Stimulated activated CD4-positive, alpha-beta T cell treated with anti-CD3 and anti-CD28 coated beads, Interleukin-1b, Interleukin-23, amount 100 ng/mL, for 48 hours (primary cell): ENCODE results near the gene SDR39U1.

Experiments
- DNase-seq: peaks from one replicate; pipeline ENCODE4 v3.0.0-alpha.2; 2020

SDR39U1 gene

DNA sequence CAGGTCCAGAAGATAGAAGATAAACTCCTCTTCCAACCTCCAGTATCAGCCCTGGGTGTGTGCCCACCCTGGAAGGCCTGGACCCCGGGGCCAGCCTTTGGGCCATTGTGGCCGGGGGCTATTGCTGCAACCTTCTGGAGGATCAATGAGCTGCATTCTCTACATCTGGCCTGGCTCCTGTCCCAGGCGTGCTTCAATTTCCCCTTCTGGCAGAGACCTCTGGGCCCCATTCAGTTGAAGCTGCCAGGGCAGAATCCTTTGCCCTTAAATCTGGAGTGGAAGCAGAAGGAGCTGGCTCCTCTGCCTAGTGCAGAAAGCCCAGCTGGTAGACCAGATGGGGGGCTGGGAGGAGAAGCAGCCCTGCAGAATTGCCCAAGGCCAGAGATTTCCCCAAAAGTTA lies 33.8 kb downstream of the SDR39U1 start:
- DNase-seq = no peak

DNA sequence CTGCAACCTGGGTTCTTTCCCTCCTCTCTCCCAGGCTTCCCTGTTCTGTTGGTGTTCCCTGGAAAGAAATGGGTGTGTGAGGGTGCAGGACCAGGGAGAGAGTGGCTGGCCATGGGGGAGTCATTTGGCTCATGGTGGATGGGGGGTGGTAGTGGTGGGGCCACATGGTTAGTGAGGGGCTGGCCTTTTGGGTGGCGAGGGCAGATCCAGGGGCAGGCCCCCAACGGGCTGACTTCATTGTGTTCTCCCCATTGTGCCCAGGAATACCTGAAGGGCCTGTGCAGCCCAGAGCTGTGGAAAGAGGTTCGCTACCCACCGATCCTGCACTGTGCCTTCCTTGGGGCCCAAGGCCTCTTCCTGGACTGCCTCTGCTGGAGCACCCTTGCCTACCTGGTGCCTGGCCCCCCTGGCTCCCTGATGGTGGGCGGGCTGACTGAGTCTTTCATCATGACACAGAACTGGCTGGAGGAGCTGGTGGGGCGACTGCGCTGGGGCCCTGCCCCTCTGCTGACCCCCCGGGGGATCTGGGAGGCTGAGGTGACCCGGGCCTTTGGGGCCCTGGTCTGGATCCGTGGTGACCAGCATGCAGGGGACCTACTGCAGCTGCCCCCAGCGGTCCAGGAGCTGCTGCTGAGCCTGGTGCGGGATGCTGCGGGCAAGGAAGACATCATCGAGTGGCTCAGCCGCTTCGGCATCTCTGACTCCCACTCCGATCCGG lies 34.8 kb downstream of the SDR39U1 start:
- DNase-seq = no peak

DNA sequence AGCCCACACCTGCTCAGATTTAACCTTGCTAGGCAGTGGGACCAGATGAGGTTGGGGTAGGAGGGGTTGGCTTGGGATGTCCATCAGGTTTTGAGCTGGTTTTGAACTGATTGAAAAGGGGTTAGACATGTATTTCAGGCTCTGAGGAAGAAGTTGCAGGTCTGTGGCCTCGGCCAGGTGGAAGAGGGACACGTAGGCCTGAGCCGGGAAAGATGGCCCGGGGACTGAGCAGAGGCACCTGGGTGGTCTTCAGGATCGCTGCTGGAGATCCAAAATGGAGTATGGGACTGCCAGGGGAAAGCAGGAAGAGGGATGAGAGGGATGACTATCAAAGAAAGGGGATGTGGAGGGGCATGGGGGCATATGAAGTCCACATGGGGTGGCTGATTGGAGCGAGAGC lies 36.2 kb downstream of the SDR39U1 start:
- no peak for DNase-seq

DNA sequence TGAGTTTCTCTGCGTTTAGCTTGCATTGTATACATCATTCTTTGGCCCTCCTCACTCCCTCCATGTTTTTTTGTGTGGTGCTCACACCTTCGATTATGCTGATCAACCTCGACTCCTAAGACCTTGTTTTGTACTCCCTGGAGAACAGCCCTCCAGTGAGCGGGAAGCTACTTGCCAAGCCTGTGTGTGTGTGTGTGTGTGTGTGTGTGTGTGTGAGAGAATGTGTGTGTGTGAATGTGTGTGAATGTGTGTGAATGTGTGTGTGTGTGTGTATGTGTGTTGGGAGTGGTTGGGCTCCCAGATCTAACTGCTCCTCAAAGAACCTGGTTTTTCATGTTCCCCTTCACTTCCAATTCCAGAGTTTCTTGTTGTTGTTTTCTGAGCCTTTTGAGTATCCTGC lies 37.8 kb downstream of the SDR39U1 start:
- DNase-seq = no peak

DNA sequence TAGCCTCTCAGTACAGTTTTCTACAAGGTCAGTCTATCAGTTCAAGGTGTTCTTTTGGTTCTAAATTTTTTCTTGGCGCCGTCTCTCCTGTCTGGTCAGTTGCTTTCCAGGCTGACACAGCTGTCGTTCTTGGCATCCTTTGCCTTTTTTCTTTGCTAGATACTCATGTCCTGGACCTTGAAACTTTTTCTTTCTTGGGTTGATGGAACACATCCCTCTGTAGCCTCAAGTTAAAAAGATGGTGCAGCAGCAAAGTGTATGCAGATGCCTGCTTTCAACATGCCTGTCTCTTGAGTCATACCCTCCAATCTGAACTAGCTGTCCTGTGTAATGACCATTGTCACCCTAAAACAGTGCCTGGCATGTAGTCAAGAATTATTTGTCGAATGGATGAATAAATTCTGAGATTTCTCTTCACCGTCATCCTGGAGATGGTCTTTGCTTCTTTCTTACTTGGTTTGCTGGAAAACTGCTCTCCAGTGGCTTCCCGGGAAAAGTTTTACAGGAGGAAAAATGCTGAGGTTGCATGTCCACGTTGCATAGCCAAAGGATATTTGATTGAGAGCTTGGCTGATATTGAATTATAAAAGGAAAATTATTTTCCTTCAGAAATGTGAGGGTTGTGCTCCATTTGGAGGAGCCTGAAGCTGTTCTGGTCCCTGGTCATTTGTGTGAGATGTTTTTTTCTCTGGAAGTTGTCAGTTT lies 39.1 kb downstream of the SDR39U1 start:
- DNase-seq = no peak

DNA sequence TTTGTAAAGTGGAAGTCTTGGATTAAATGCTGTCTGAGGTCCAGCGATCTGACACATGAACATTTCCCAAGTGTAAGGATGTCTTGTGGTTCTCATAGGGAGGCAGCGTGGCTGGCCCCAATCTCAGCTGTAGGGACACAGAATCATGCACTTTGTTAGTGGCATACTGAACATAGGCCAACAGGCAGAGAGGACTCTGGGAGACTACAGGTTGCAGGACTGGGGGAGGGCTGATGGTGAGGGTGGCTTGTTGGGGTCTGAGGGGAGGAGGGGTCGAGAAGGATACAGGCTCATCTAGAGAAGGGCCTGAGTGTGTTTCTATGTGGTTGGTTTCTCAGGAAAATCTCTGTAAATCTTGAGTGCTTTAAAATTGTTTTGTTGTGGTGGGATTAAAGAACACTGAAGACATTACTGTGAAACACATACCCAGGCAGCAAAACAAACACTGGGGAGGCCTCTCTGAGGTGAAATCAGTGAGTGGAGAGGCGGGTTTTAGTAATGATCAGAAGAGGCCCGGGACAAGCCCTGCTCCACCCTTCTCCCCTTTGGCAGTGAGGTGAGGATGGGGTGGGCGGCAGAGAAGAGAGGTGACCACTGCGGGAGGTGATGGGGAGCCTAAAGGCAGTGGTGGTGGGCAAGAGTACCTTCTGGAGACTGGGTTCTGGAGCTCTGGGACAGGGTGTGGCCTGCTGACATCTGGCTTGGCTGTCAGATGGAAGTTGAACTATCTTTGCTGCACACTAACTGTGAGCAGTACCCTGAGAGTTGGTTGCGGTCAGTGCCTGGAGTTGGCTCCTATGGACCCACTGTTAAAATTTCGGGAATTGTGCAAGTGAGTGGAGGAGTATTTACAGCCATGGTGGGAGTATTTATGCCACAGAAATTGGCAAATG lies 40.5 kb downstream of the SDR39U1 start:
- DNase-seq = no peak

DNA sequence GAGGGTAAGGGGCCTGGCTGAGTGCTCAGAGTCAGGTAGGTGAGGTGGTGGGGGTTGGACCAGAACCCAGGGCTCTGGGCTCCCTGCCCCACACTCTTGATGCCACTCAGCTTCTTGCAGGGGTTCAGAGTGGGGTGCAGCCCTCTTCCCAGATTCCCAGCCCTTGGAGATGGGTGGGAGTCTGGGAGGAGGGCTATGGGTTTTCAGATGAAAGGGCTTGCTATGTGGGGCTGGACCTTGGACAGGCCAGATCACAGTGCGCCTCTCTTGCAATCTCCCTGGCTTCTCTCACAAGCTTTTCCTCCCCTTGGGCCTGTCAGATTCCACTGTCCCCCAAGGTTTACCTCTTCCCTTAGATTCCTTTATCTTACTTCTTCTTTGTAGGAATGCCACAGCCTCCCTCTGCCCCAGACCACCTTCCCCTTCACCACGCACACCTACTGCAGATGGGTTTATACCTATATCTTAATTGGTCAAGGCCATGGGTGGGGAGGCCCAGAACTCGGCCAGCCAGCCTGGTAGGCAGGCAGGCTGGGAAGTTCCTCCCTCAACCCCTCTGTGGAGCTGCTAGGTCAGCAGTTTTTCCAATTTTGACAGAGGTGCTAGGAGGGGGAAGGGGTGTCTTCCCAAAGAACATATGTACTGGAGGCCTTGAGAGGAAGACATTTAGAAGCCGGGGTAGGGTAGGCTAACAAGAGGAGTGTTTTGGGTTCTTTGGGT lies 42.4 kb downstream of the SDR39U1 start:
- no peak for DNase-seq

DNA sequence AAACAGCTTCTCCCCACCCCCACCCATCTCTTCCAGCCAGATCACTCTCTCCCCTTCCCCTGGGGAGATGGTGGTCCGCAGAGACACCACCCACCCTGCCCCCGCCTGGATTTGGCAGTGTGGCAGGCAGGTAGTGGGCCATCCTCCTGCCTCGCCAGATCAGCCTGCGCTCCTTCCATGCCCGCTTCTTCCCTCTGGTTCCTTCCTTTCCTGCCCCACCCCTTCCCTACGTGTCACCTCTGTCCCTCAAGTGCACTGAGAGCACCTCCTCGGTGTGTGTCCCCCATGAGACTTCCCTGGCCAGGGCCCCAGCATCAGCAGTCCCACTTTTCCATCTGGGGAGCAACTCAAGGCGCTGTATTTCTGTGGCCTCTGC lies 43.1 kb downstream of the SDR39U1 start:
- no peak for DNase-seq

DNA sequence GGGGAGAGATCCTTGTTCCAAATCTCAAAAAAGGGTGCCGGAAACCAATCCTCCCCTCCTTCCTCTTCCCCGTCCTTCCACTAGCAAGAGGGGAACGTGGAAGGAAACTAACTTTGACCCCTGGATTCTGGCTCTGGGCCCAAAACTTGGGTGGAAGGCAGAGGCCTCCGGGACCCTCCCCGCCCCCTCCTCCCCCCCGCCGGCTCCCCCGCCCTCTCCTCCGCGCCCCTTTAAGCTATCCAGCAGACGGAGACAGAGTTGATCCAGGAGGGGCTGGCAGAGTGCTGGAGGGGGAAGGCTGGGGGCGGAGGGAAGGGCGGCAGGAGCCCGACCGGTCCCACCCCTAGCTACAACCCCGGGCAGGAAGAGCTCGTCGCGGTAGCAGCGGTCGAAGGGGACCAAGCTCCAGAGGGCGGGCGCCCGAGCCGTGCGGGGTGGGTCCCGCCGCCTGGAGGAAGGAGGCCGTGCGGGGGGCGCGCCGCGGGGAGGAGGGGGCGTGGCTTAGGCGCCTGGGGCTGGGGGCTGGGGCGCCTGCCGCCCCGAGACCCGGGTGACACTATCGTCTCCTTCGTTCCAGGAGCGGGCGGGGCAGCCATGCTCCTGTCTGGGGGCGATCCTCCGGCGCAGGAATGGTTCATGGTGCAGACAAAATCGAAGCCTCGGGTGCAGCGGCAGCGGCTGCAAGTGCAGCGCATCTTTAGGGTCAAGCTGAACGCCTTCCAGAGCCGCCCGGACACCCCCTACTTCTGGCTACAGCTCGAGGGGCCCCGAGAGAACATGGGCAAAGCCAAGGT lies 43.7 kb downstream of the SDR39U1 start, which contains the start of gene NYNRIN:
Gene NYNRIN, plus strand, starts transcription at position 351 of the 794 bp plus-strand sequence. Its CDS starts 244 bp downstream, at position 595.
- DNase-seq = no peak

DNA sequence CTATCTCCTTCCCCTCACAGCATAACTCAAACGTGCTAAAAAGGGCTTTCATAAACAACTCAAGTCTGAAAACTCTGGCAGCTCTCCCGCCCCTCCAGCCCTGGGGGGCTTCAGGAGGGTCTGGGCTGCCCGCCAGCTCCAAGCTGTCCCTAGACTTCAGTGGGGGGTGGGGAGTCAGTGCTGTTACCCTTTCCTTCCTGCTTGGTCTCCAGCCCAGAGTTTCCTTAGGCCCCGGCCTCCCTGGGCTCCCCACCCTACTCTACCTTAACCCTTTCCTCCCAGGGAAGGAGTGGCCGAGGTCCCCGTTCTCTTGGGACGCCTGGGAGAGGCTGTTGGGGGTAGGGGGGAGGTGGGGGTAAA lies 44.3 kb downstream of the SDR39U1 start:
- DNase-seq = no peak

DNA sequence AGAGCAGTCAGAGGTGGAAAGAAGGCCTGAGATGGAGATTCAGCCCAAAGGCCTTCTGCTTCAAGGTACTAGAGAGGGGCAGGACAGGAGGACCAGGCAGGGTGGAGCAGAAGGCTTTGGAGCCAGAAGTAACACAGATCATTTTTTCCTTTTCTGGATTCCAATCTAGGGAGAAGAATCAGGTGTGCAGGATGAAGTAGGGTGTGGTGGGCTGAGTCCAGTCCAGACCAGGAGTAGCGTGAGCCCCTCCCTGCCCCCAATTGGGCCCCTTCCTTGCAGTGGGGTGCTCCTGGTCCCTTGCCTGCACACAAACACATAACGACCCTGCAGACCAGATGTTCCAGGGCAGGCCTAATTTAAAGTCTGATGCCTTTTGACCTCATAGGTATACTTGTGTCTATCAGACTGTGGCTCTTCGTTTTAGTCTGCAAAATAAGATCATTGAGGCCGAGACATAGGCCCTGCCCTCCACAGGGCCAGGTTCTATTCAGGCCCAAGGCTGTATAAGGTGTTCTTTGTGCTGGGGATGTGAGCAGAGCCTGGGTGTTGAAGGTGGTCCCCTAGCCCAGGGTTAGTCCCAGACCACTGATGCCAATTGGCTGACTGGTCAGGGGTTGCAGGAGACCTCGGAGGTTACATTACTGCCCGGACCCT lies 44.8 kb downstream of the SDR39U1 start:
- DNase-seq = no peak

DNA sequence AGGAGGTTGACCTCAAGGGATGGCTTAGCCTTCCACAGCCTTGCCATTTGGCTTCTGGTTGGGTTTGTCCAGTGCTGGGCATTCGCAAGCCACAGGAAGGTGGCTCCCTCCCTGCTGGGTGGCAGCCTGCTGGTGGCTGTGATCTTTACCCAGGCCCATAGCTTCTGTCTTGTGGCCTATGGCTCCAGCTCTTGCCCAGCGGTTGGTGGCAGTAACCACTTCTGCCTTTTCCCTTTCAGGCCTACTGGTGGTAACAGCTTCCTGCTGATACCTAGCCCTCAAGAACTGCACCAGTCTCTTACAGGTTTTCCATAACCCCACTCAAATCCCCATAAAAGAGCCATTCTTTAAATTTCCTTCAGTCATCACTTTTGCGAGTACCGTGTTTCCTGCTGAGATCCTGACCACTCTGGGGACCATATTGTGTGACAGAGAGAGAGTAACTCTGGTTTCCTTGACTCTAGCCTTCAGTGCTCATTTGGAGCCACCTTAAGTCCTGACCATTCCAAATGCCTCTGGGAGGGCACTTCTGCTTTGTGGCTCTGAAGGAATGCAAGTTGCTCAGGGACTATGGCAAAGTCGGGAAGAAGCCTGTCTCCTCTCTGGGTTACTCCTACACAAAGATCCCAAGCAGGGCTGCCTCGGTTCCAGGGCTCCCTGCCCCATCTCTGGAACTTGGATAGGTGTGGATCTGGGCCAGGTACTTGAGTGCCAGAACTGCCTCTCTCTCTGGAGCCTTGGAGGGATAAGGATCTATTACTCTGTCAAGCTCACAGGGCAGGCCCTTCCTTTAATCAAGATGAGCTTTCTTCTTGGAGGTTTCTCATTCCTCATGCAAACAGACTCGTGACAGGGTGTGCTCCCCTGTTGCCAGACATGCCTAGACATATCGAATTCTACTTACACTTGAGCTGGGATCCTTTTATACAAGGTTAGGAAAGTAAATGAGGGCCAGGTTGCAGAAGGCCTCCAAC lies 46.7 kb downstream of the SDR39U1 start:
- DNase-seq = no peak

DNA sequence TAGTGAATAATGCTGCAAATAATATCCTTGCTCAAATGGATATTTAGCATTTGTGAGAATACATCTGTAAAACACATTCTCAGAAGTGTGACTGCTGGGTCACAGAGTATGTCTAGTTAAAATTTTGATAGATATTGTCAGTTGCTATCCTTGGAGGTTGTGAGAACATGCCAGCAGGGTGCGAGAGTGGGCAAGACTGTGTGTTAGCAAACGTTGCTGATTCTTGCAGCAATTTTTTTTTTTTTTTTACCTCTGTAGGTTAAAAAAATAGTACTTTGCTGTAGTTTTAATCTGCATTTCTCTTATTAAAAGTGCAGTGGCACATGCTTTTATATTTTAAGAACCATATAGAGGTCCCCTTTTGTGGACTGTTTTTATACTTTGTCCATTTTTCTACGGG lies 48.3 kb downstream of the SDR39U1 start:
- no peak for DNase-seq

DNA sequence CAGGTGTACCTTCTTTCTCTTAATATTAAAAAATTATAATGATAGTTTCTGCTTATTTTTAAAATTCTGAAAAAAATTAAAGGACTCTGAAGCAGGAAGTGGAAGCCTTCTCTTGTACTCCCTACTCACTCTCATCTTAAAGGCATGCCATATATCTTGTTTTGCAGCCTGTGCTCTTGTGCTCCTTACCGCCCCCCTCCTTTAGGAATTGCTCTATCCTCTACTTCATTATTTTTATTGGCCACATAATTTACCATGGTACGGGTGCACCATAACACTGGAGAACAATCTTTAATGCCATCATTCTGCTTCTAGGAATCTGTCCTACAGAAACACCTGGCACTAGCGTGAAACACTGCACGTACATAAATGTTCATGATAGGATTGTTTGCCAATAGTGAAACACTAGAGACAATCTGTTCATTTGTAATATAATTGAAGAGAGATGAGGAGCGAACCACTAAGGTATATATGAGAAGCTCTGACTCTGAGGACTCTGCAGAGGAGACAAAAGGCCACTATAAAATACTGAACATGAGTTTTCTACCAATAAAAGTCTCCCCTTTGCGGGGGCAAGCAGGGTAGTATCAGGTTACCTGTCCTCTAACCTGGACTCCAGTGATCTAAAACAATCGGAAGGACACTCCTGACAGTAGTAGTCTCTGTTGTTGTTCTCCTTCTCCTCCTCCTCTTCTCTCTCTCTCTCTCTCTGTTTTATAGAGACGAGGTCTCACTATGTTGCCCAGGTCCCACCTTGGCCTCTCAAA lies 50.1 kb downstream of the SDR39U1 start:
- DNase-seq = no peak

DNA sequence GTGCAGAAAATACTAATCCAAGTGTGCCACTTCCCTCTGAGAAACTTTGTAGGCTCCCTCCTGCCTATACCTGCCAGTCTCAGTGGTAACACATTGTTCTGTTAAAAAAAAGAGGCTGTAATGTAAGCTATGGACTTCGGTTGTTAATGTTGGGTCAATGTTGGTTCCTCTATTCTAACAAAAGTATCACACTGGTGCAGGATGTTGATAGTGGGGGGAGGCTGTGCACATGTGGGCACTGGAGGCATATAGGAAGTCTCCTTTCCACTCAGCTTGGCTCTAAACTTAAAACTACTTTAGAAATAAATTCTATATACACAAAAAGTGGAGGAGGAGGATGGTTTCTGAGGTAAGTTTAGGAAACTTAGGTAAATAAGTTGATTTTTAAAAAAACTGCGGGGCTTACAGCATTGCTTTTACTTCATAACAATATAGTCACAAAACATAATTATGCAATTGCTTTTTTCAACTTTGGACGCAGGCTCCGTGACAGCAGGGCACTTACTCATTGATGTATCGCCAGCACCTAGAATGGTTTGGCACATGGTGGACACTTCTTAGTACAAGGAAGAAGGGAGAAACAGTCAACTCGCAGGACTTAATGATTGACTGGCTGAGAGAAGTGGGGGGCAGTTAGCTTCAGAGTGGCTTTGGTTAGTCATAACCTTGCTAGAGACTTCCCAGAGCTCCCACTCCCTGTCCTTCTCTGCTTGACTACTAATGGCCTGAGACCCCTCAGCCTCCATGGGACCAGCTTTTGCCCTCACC lies 51.7 kb downstream of the SDR39U1 start:
- DNase-seq = no peak
